Prostate gland (tissue), 2 donors: Measurements from ENCODE around the gene TNFRSF11A. TPM values are rescaled to one million over a fixed set of nuclear protein-coding genes. Genes with fewer than 3 reads are reported as not detected.

ENCODE experiments used
- DNase-seq: peaks from one replicate; pipeline ENCODE4 v3.0.0-alpha.2; 2019; ENCODE audit warnings: low spot score
- H3K27ac ChIP-seq, 2 donors: fragments of 200-600 bp; sonication (generic); 2 replicates each; pipeline ENCODE4 v1.5.1; 2017 to 2019
- H3K27me3 ChIP-seq: fragments of 200-600 bp; sonication (generic); replicated peaks from 2 replicates; pipeline ENCODE4 v1.5.1; 2019; ENCODE audit not compliant: insufficient read depth
- H3K36me3 ChIP-seq, 2 donors: fragments of 200-600 bp; sonication (generic); 1 replicate in 1 of 2; 2 replicates in 1 of 2; pipeline versions ENCODE4 v1.5.1 to v1.8.1; 2017 to 2019
- H3K4me1 ChIP-seq: fragments of 200-600 bp; sonication (generic); replicated peaks from 2 replicates; pipeline ENCODE4 v1.5.1; 2019
- H3K4me3 ChIP-seq, 2 donors: fragments of 200-600 bp; sonication (generic); 2 replicates each; pipeline ENCODE4 v1.5.1; 2017 to 2019
- H3K9me3 ChIP-seq: fragments of 200-600 bp; sonication (generic); 2 replicates; pipeline ENCODE4 v1.5.1; 2017
- POLR2A ChIP-seq: fragments of 450-650 bp; IDR thresholded peaks from one replicate; pipeline ENCODE4 v1.6.1; 2016; ENCODE audit warnings: antibody characterized with exemption, mild to moderate bottlenecking
- POLR2AphosphoS5 ChIP-seq: sonication (generic); formaldehyde crosslinking; IDR thresholded peaks from one replicate; pipeline ENCODE4 v1.6.1; 2017; ENCODE audit warnings: antibody characterized with exemption
- WGBS: methylation state at CpG from one replicate; pipeline ENCODE4 v1.1.5; 2018; 5-methylcytosine and 5-hydroxymethylcytosine counted together
- intact Hi-C: fragments of 100-400 bp; cut with DNase I; formaldehyde crosslinking; loops from one replicate; pipeline ENCODE4 v1.14.2; 2022
- total RNA-seq, 2 donors: library from RNA; depleted of rRNA; stranded (reverse); fragments of >200 nt; gene quantifications; one replicate each; pipeline ENCODE4 v1.1.0, GENCODE V29; 2016
- TF ChIP-seq, protein P1 (sequence below), 4 experiments: fragments of 200-600 bp in 2 of 4; fragments of 450-650 bp in 2 of 4; sonication (generic) in 2 of 4; IDR thresholded peaks; 1 replicate in 3 of 4; 2 replicates in 1 of 4; pipeline ENCODE4 v1.5.1; 2016 to 2019; ENCODE audit warnings: antibody characterized with exemption in 4 of 4, mild to moderate bottlenecking in 2 of 4, moderate library complexity in 2 of 4

TNFRSF11A gene
- total RNA-seq, 2 donors from 2014 or later: 6.1 to 10.2 TPM

DNA sequence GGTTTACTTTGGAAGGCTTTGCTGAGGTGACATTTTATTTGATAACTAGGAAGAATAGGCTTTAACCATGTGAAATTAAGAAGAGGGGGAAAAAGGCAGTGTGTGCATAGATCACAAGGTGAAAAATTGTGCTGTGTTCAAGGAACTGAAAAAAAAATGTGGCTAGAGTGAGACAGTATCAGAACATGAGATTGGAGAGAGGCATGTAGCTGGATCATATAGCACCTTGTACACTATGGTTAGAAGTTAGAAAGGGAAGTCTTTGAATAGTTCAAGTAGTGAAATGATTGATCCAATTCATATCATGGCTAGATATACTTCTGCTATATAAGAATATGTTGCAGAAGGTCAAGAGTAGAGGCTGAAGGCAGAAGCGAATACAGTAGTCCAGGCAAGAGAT is 12.3 kb upstream of the TNFRSF11A start:
- Histone ChIP-seq H3K27ac (no peak overlapping the region), H3K36me3 (no peaks in the 10 kb centered on the region), H3K4me1 (no peaks in the 10 kb centered on the region), H3K27me3 (no peaks in the 10 kb centered on the region), H3K4me3 (no peak overlapping the region), H3K9me3 (no peaks in the 10 kb centered on the region)
- 98% methylated on average over 1 of the region's 1 CpG for WGBS
- DNase-seq: no peak
- TF ChIP-seq, protein P1, sequence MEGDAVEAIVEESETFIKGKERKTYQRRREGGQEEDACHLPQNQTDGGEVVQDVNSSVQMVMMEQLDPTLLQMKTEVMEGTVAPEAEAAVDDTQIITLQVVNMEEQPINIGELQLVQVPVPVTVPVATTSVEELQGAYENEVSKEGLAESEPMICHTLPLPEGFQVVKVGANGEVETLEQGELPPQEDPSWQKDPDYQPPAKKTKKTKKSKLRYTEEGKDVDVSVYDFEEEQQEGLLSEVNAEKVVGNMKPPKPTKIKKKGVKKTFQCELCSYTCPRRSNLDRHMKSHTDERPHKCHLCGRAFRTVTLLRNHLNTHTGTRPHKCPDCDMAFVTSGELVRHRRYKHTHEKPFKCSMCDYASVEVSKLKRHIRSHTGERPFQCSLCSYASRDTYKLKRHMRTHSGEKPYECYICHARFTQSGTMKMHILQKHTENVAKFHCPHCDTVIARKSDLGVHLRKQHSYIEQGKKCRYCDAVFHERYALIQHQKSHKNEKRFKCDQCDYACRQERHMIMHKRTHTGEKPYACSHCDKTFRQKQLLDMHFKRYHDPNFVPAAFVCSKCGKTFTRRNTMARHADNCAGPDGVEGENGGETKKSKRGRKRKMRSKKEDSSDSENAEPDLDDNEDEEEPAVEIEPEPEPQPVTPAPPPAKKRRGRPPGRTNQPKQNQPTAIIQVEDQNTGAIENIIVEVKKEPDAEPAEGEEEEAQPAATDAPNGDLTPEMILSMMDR (IDR thresholded peaks at IDR 0.05): no peak
- intact Hi-C loops: no loop called here

DNA sequence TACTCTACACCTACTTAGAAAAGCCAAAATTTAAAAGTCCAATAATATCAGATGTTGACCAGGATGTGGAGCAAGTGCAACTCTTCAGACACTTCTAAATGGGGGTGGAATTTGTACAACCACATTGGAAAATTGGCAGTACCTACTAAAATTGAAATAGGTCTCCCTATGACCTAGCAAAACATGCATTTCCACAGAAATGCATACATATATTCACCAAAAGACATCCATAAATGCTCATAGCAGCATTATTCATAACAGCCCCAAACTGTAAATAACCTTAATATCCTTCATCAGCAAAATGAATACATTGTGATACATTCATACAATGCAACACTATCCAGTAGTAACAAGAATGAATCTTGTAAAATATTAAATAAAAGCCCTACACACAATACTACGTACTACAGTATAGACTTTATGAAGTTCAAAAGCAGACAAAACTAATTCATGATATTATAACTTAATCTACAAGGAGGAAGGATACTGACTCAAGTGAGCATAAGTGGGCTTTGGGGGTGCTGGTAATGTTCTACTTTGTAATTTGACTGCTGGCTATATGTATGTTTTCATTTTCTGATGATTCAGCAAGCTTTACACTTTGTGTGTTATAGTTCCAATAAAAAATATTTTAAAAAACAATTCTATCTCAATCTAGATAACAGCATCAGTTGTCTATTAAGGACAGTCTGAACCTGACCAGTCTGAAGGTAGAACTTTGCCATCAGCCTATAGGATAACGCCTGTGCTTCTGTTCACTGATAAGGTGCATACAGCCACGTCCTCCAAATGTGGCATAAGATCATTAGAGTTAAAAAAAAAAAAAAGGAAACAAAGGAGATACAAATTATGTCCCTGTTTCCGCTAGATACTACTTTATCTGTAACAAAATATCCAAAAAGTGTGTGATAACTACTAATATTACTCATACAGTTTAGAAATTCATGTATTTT is 6.6 kb upstream of the TNFRSF11A start:
- no peak for DNase-seq
- intact Hi-C loops: no loop called here
- Histone ChIP-seq H3K4me3 (no peak overlapping the region), H3K9me3 (no peaks in the 10 kb centered on the region), H3K27ac (no peak overlapping the region), H3K27me3 (no peaks in the 10 kb centered on the region), H3K4me1 (no peaks in the 10 kb centered on the region), H3K36me3 (no peaks in the 10 kb centered on the region)
- TF ChIP-seq POLR2AphosphoS5: no peak
- no peak for TF ChIP-seq POLR2A
- TF ChIP-seq, protein P1 (IDR thresholded peaks at IDR 0.05): no peak
- 82% methylated on average over 4 of the region's 4 CpGs for WGBS

DNA sequence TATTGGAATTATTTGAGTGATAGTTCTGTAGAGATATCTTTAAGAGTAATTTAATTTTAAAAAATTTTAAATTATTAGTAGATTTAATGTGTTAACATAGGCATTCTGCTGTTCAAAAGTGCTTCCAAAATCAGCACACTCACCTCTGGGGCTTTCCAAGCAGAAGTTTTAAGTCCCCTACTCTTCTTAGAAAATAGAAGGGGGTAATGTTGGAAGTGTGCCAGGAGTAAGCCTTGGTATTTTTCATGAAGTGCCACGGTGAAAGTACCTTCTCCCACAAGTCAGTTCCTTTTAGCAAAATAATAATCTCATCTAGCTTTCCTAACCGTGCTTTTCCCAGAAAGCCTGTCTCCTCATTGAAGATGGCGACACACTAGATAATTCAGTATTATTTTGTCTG is 3.9 kb upstream of the TNFRSF11A start:
- no peaks in the 10 kb centered on the region for H3K4me1 ChIP-seq
- H3K4me3 ChIP-seq: no peak overlapping the region
- no peaks in the 10 kb centered on the region for H3K9me3 ChIP-seq
- TF ChIP-seq POLR2AphosphoS5 (no peak), POLR2A (no peak)
- TF ChIP-seq, protein P1 (IDR thresholded peaks at IDR 0.05): no peak
- no peaks in the 10 kb centered on the region for H3K36me3 ChIP-seq
- intact Hi-C loops: no loop called here
- H3K27ac ChIP-seq: no peak overlapping the region
- WGBS: 56% methylated on average over 3 of the region's 3 CpGs
- H3K27me3 ChIP-seq: no peaks in the 10 kb centered on the region
- no peak for DNase-seq

DNA sequence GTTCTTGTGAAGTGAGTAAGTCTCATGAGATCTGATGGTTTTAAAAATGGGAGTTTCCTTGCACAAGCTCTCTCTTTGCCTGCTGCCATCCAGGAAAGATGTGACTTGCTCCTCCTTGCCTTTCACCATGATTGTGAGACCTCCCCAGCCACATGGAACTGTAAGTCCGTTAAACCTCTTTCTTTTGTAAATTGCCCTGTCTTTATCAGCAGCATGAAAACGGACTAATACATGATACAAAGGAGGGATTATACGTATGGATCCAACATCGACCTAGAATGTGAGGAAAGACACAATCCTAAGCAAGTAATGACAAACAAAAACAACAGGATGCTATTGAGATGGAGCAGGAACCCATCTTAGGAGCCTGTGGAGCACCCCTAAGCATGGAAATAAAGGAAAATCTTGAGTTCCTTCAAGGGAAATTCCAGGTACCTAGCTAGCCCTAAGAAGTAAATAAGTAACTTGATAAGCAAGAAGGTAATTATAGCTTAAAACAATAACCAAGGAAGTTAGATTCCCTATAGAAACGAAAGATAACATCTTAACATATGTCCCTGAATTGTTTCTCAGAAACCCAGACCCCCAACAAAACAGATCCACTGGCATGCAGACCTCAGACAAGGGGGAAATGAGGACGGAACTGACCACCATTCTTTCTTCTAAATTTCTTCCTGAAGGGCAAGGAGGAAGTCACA is 1.5 kb upstream of the TNFRSF11A start:
- Histone ChIP-seq H3K4me1 (no peaks in the 10 kb centered on the region), H3K27me3 (no peaks in the 10 kb centered on the region), H3K36me3 (no peaks in the 10 kb centered on the region), H3K9me3 (no peaks in the 10 kb centered on the region), H3K4me3 (no peak overlapping the region), H3K27ac (no peak overlapping the region)
- intact Hi-C loops: no loop called here
- no peak for DNase-seq
- TF ChIP-seq POLR2AphosphoS5: no peak
- no peak for TF ChIP-seq POLR2A
- TF ChIP-seq, protein P1 (IDR thresholded peaks at IDR 0.05): no peak
- WGBS: 42% methylated on average over 6 of the region's 6 CpGs
